ENCODE data around the gene PIGT.

PIGT gene

GRCh38 chr20:45402946-45403345 lies 13.0 kb upstream of the PIGT start:
- no peak for ATAC-seq

DNA sequence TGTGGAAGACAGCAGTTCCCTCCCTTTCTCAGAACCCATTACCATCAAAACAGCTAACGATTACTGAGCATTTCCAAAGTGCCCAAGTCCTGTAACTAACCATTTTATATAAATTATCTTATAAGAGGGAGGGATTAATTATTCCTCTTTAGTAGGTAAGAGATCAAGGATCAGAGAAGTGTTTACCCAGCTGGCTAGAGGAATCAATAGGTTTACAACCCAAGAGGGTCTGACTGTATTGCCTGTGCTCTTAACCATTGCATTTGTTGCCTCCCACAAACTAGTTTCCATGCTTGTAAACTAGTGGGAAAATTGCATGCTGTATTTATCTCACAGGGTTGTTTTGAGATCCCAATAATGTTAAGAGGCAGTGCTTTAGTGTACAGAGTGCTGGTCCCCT lies 11.5 kb upstream of the PIGT start:
- no peak for ATAC-seq

DNA sequence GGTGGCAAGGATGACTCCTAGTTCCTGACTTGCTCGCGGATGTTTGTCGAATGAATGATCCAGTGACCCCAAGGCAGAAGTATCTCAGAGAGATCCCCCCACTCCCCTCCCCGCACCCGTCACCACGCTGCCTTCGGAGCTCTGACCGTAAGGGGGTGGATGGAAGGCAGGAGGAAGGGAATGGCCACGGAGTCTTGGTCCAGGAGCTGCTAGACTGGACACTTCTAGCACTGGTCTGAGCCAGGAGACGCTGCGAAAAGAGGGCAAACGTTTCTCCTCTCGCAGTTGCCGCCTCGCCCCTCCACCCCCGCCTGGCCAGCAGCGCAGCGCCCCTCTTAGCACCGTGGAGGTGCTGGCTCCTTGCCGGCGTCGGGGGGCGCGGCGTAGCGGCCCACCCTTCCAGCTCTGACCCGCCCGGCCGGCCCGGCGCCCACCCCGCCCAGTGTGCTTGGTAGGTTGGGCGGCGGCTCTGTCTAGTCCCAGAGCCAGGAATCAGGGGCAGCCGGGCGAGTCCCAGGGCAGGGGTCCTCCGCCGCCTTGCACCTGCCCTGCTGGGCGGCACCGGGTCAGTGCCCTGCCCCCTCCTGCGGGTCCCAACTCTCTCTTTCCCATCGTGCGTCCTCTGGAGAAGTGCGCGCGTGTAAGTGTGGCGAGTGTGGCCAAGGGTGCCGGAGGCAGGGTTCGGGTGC lies 10.2 kb upstream of the PIGT start:
- peak; percentile 32 for ATAC-seq

- ATAC-seq, result peak; percentile 50 to 51
Observed at GRCh38 chr20:45406260-45407066, 9.5 kb upstream of the PIGT start.

DNA sequence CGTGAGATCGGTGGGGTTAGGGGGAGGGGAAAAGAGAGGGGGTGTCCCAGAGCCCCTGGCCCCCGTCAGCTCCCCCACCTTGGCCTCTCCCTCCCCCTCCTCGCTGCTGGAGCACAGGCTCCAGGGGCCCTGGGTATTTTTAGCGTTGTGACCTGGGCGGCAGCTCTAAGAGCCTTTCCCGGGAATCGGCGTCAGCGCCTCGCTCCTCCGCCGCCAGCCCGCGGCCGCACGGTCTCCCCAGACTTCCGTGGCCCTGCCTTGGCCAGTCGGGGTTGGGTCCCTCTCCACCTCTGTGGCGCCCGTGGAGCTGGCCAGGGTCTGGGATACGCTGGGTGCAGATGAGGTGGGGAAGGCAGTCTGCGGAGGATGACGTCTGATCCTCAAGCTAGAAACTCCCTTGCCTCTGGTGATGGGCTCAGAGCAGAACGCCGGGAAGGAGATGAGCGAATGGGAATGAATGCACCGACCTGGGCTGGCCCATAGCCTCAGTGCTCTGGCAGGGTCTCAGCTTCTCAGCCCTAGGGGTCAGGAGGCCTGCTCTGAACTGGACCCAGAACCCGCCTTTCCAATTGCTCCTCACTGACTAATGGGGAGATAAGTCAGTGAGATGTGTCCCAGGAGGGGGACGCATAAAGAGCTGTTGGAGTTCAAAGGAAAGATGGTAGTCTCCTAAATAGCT lies 8.7 kb upstream of the PIGT start:
- no peak for ATAC-seq

- ATAC-seq, result no peak
Observed at GRCh38 chr20:45407783-45408645, 7.9 kb upstream of the PIGT start, which contains the start of gene DBNDD2. DBNDD2 (plus strand) TSS chr20:45408289; CDS start chr20:45408468, 179 bp downstream.

DNA sequence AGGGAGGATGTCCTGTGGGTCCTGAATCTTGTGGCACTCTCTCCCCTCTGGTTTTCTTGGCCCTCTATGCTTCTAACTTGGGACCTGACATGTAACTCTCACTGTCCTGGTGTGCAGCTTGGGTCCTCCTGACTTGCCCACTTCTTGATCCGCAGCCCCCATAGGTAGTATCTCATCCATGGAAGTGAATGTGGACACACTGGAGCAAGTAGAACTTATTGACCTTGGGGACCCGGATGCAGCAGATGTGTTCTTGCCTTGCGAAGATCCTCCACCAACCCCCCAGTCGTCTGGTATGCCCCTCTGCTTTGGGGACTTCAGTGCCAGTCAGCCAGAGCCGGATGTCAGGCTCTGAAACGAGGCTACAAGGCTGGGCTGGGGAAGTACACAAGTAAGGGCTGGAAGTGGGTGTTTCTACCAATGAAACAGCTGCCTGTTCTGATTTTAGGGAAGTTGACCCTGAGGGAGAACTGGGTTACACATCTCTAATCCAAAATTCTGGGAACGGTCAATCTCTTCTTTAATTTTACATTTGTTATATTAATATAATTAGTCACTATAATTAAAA lies 7.2 kb upstream of the PIGT start:
- no peak for ATAC-seq

GRCh38 chr20:45409521-45410272 lies 6.2 kb upstream of the PIGT start:
- no peak for ATAC-seq

DNA sequence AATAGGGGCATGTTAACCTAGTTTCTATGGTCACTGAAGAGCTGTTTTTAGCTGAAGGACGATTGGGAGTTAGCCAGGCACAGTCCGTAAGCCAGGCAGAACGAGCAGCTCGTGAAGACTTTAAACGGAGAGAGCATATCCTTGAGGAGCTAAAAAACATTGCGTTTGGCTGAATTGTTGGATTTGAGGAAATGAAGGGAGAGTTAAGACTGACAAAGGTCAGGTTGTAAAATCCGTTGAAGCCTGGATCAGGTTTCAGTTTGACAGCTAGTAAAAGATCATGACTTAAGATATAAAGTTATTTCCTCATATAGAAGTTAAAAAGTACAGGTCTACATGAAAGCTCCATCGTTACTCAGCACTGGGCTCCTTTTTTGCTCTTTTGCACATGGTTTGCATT lies 5.1 kb upstream of the PIGT start:
- no peak for ATAC-seq

DNA sequence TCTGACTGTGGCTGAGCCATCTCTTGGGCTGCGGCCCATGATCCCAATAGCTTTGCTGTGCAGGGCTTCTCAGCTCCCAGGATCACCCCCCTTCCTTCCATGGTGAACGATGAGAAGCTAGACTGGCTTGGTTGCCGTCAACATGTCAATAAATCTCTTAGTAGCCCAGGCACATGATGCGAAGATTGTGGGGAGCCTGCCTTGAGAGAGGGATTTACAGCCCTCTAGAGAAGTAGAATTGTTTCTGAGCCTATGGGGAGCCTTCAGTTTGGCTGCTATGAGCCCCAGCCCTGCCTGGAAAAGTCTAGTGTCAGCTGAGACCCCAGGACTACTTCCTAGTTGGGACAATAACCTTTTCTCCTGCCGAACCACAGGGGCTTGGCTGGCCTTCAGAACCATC lies 3.3 kb upstream of the PIGT start:
- no peak for ATAC-seq

- no peak for ATAC-seq
Observed at GRCh38 chr20:45413479-45413878, 2.5 kb upstream of the PIGT start.

DNA sequence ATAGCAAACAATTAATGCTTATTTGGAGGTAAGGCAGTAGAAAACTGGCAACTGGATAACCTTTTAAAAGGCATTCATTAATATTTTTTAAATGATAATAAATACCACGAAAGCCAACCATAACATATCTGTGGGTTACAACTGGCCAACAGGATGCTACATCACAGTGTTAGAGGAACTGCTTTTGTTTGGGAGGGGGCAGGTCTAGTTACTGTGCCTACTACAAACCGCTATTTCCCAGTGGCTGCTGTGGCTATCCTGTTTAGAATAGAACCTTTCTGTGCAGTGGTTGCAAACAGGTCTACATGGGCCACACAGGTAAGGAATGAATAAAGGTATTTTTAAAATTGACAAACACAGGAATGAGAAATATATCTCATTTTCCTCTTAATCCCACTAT lies 976 bp downstream of the PIGT start:
- no peak for ATAC-seq

DNA sequence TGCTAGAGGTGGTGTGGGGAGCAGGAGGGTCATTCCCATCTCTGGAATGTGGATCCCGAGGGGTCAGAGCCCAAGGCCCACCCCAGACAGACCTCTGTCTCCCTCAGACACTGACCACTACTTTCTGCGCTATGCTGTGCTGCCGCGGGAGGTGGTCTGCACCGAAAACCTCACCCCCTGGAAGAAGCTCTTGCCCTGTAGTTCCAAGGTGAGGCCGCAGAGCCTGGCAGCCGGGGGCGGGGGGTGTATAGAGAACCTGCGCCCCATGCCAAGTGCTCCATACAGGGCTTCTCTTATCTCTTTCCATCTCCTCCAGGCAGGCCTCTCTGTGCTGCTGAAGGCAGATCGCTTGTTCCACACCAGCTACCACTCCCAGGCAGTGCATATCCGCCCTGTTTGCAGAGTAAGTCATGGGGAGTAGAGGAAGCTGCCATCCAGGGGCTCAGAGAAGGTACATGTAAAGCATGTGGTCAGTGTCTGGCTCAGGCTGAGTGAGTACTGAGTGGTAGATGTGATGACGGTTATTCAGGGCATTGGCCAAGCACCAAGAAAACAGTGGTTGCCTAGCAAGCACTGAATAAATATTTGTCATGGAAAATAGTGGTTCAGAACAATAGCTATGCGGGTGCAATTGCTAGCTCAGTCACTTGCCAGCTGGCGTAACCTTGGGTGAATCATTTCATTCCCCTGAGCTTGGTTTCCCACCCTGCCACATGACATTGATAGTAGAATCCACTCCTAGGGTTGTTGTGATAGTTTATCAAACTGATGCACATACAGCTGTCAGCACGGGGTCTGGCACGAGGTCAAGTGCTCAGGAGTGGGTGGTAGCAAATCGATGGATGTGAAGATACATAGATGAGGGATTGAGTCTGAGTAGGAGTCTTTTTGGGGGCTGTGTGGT lies 3.5 kb downstream of the PIGT start:
- peak; percentile 57 to 68 for ATAC-seq

GRCh38 chr20:45420125-45420524 lies 4.2 kb downstream of the PIGT start:
- ATAC-seq, result no peak

DNA sequence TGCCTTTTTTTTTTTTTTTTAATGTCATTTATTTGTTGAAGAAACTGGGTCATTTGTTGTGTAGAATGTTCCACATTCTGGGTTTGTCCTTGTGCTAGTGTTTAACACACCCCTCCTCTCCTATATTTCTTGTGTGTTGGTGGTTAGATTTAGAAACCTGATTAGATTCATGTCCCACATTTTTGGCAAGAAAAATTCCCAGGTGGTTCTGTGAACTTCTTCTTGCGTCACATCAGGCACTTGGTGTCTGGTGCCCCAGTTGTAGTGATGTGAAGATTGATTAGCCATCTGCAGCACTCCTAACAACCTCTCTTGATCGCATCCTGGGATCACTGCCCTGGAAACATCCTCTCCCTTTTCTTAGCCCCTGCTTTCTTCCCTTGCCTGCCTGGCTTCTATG lies 7.8 kb downstream of the PIGT start:
- no peak for ATAC-seq

GRCh38 chr20:45425561-45425960 lies 9.6 kb downstream of the PIGT start:
- ATAC-seq, result no peak

GRCh38 chr20:45426320-45427016 lies 10.5 kb downstream of the PIGT start:
- ATAC-seq, result no peak

- no peak for ATAC-seq
Observed at GRCh38 chr20:45427236-45428149, 11.6 kb downstream of the PIGT start.

GRCh38 chr20:45429618-45430017 lies 13.7 kb downstream of the PIGT start:
- no peak for ATAC-seq

All from activated CD4-positive, CD25-positive, alpha-beta regulatory T cell treated with anti-CD3 and anti-CD28 coated beads, Interleukin-2, amount 50 U/mL, for 24 hours (primary cell).